ENCODE results near the gene SIPA1L3. TPM values are rescaled to one million over a fixed set of nuclear protein-coding genes. Genes with fewer than 3 reads are reported as not detected.

The SIPA1L3 gene
- total and polyA plus RNA-seq, 9 of the 15 experiments (the other 6 are each of a cell fraction or from before 2014, with no cell fraction given): 0.01 to 6.1 (median 2.5) TPM

- Histone ChIP-seq H3K9me1 (ENCODE audit: control insufficient read depth, insufficient read depth, low read length) (no peaks in the 10 kb centered on the region), H2AFZ (ENCODE audit: low read depth, low read length) (no peak overlapping the region), H3K4me3 (no peak overlapping the region), H3K27me3 (ENCODE audit: control insufficient read depth in 2 of 2, insufficient read depth in 2 of 2, low read length in 2 of 2) (peaks cover 0 to 7% of the 10 kb centered on the region in 2 experiments; a peak in 1 of 5 replicates), H3K4me2 (ENCODE audit: insufficient read depth, low read length) (no peak overlapping the region), H4K20me1 (replicated peaks; ENCODE audit: control insufficient read depth, insufficient read depth, low read length) (no peaks in the 10 kb centered on the region), H3K9ac (ENCODE audit: insufficient read depth in 1 of 2, low read depth in 2 of 2, low read length in 2 of 2) (no peak overlapping the region), H3K36me3 (ENCODE audit: control insufficient read depth, insufficient read depth, low read length) (no peaks in the 10 kb centered on the region), H3K27ac (ENCODE audit: extremely low read depth, low read depth, low read length) (no peak overlapping the region), H3K9me3 (replicated peaks; ENCODE audit: control insufficient read depth, insufficient read depth, low read depth, low read length) (no peaks in the 10 kb centered on the region), H3K4me1 (replicated peaks in 1 of 2; ENCODE audit: control insufficient read depth in 2 of 2, insufficient read depth in 2 of 2, low read length in 2 of 2) (peaks cover 0 to 6% of the 10 kb centered on the region in 2 experiments; a peak in 2 of 5 replicates), H3K79me2 (ENCODE audit: control insufficient read depth, insufficient read depth, low read length) (no peaks in the 10 kb centered on the region)
- TF ChIP-seq ZNF830 (CRISPR knock-in tag; IDR thresholded peaks at IDR 0.05) (no peak), FOS (IDR thresholded peaks at IDR 0.05; ENCODE audit: extremely low read depth, insufficient read length) (no peak), ZFP30 (CRISPR knock-in tag; IDR thresholded peaks at IDR 0.05; ENCODE audit: borderline replicate concordance) (no peak), ZNF436 (CRISPR knock-in tag; IDR thresholded peaks at IDR 0.05) (no peak), EZH2 (IDR thresholded peaks at IDR 0.05; ENCODE audit: borderline replicate concordance, low read depth, low read length) (no peak), MNT (conservative IDR thresholded peaks at IDR 0.05) (no peak), RHOXF2B (CRISPR knock-in tag; conservative IDR thresholded peaks at IDR 0.05) (no peak)
- in situ Hi-C loops (cut with MboI): loop anchor here (10.0 kb wide), 1 partner anchor 296 kb away; the partner anchor contains the start of gene DPF1
- intact Hi-C loops (cut with micrococcal nuclease): no loop called here
- no TSS peak for BruUV-seq (replicated peaks)
- no peak for FAIRE-seq
- DNase-seq (ENCODE audit: extremely low read depth in 1 of 4, low spot score in 3 of 4): no peak
- WGBS (ENCODE audit: insufficient coverage, low coverage, missing lambda C conversion rate): 6% methylated on average over 4 of the region's 5 CpGs
- POLR2A ChIA-PET: interaction anchor here (0.6 to 1.1 kb wide), 3 partner anchors 10 to 124 kb away, joined by 3 to 4 read pairs (median 3); no protein-coding TSS in a partner anchor
- ATAC-seq: no peak
- CTCF ChIA-PET (ENCODE audit: low intra/inter-chr PET ratio): no interaction called here
These were observed 21.7 kb downstream of the SIPA1L3 start for GRCh38 chr19:37928527-37929286.

Data from K562 (cell line).